K562 (cell line): ENCODE data around the gene INHA. TPM values are rescaled to one million over a fixed set of nuclear protein-coding genes. Genes with fewer than 3 reads are reported as not detected.

ENCODE experiments used
- ATAC-seq: fragments of 200-7000 bp; cut with Tn5 transposase; 3 replicates; pipeline ENCODE4 v1.9.1; 2020; ENCODE audit warnings: moderate library complexity
- BruUV-seq: library from RNA; stranded (reverse); fragments of 400-500 nt; replicated peaks from 2 replicates; lab custom pipeline; 2021; lab: Mats Ljungman, UMichigan
- CTCF ChIA-PET: fragments of 300-600 bp; formaldehyde crosslinking; extraction: SDS; loops from one replicate; lab custom pipeline; 2021; ENCODE audit warnings: low intra/inter-chr PET ratio; lab: Yijun Ruan, JAX
- POLR2A ChIA-PET: fragments of 300-600, 350-650 bp; sonication (Branson Sonifier 250); formaldehyde crosslinking; extraction: SDS; loops from one replicate; lab custom pipeline; 2021; ENCODE audit warnings: antibody characterized with exemption, inconsistent platforms; lab: Yijun Ruan, JAX
- DNase-seq, 4 experiments: peaks; one replicate each; pipeline versions ENCODE4 v3.0.0 to v3.0.0-alpha.2; 2011 to 2018; ENCODE audit warnings: low spot score in 3 of 4, mixed read lengths in 3 of 4; ENCODE audit errors: extremely low read depth in 1 of 4
- FAIRE-seq: peaks from 2 replicates; lab custom pipeline; 2011; peaks lifted over from hg19 to GRCh38; lab: Jason Lieb, UNC
- H2AFZ ChIP-seq: 2 replicates; pipeline ENCODE4 v1.6.0; 2011; ENCODE audit warnings: low read depth, low read length, control low read depth, inconsistent platforms
- H3K27ac ChIP-seq: fragments of 200-600 bp; 3 replicates; pipeline ENCODE4 v1.8.0; 2011; ENCODE audit warnings: low read depth, mild to moderate bottlenecking, control low read depth, inconsistent platforms, low read length, moderate library complexity, mixed read lengths; ENCODE audit errors: extremely low read depth
- H3K27me3 ChIP-seq, 2 experiments: fragments of 300-600 bp in 1 of 2; 2 replicates in 1 of 2; 3 replicates in 1 of 2; pipeline versions ENCODE4 v1.6.0 to v1.8.0; 2011; ENCODE audit warnings: inconsistent platforms in 2 of 2, low read length in 2 of 2, mild to moderate bottlenecking in 1 of 2, mixed read lengths in 1 of 2, moderate library complexity in 1 of 2; ENCODE audit not compliant: control insufficient read depth in 2 of 2, insufficient read depth in 2 of 2
- H3K36me3 ChIP-seq: fragments of 300-600 bp; 3 replicates; pipeline ENCODE4 v1.8.0; 2011; ENCODE audit warnings: mild to moderate bottlenecking, low read length, inconsistent platforms; ENCODE audit not compliant: control insufficient read depth, insufficient read depth
- H3K4me1 ChIP-seq, 2 experiments: fragments of 200-600 bp in 1 of 2; replicated peaks in 1 of 2; 2 replicates in 1 of 2; 3 replicates in 1 of 2; pipeline versions ENCODE4 v1.5.1 to v1.8.0; 2011; ENCODE audit warnings: inconsistent platforms in 2 of 2, low read length in 2 of 2, mild to moderate bottlenecking in 1 of 2, mixed read lengths in 1 of 2, moderate library complexity in 1 of 2; ENCODE audit not compliant: control insufficient read depth in 2 of 2, insufficient read depth in 2 of 2
- H3K4me2 ChIP-seq: 2 replicates; pipeline ENCODE4 v1.6.1; 2011; ENCODE audit warnings: low read length, control low read depth, inconsistent platforms, mixed read lengths; ENCODE audit not compliant: insufficient read depth
- H3K4me3 ChIP-seq: fragments of 200-600 bp; sonication (generic), shearing (Covaris generic); 2 replicates; pipeline ENCODE4 v1.5.1; 2016; ENCODE audit warnings: control low read depth, inconsistent platforms
- H3K79me2 ChIP-seq: fragments of 200-600 bp; 3 replicates; pipeline ENCODE4 v1.8.0; 2011; ENCODE audit warnings: low read length, inconsistent platforms; ENCODE audit not compliant: control insufficient read depth, insufficient read depth
- H3K9ac ChIP-seq, 2 experiments: 2 replicates each; pipeline versions ENCODE4 v1.6.0 to v1.6.1; 2011; ENCODE audit warnings: low read depth in 2 of 2, low read length in 2 of 2, control low read depth in 1 of 2, inconsistent platforms in 1 of 2, mild to moderate bottlenecking in 1 of 2, mixed read lengths in 1 of 2; ENCODE audit not compliant: insufficient read depth in 1 of 2
- H3K9me1 ChIP-seq: one replicate; pipeline ENCODE4 v1.6.0; 2011; ENCODE audit warnings: inconsistent platforms, mild to moderate bottlenecking, low read length, moderate library complexity; ENCODE audit not compliant: control insufficient read depth, insufficient read depth
- H3K9me3 ChIP-seq: replicated peaks from 2 replicates; pipeline ENCODE4 v1.5.1; 2011; ENCODE audit warnings: low read depth, low read length, inconsistent platforms; ENCODE audit not compliant: control insufficient read depth, insufficient read depth
- H4K20me1 ChIP-seq: replicated peaks from 2 replicates; pipeline ENCODE4 v1.6.1; 2011; ENCODE audit warnings: low read length, inconsistent platforms, mixed read lengths; ENCODE audit not compliant: control insufficient read depth, insufficient read depth
- ADNP ChIP-seq: fragments of 200-800 bp; sonication (Bioruptor generic); IDR thresholded peaks from 2 replicates; pipeline ENCODE4 v1.6.1; 2016; ENCODE audit warnings: missing genetic modification characterization, missing compliant biosample characterization
- DACH1 ChIP-seq: fragments of 450-650 bp; IDR thresholded peaks from 2 replicates; pipeline ENCODE4 v1.6.1; 2018; ENCODE audit not compliant: partially characterized antibody
- EHMT2 ChIP-seq: fragments of 450-650 bp; IDR thresholded peaks from 2 replicates; pipeline ENCODE4 v1.6.1; 2018; ENCODE audit warnings: antibody characterized with exemption
- GABPB2 ChIP-seq: fragments of 250-450 bp; sonication (Bioruptor Pico); conservative IDR thresholded peaks from 2 replicates; pipeline ENCODE4 v1.5.1; 2021; ENCODE audit warnings: mild to moderate bottlenecking
- JUN ChIP-seq, 2 experiments: sonication (generic) in 1 of 2; formaldehyde crosslinking in 1 of 2; IDR thresholded peaks; 2 replicates each; pipeline versions ENCODE4 v1.6.1 to v1.8.0; 2012 to 2022; ENCODE audit warnings: borderline replicate concordance in 2 of 2, mild to moderate bottlenecking in 2 of 2, improper control_type of control experiment in 1 of 2, low read depth in 1 of 2, low read length in 1 of 2, missing genetic modification reagents in 1 of 2
- POLR3G ChIP-seq: IDR thresholded peaks from 2 replicates; pipeline ENCODE4 v1.6.1; 2011; ENCODE audit not compliant: insufficient read length, insufficient replicate concordance; ENCODE audit errors: extremely low read depth
- POU5F1 ChIP-seq: fragments of 150-350 bp; IDR thresholded peaks from 2 replicates; pipeline ENCODE4 v1.6.1; 2014; ENCODE audit warnings: borderline replicate concordance, low read length, low read depth, mild to moderate bottlenecking; ENCODE audit not compliant: partially characterized antibody
- SIRT6 ChIP-seq: IDR thresholded peaks from one replicate; pipeline ENCODE4 v1.6.1; 2012; ENCODE audit warnings: low read depth, mild to moderate bottlenecking, control low read depth, inconsistent platforms, low read length, moderate library complexity
- SRF ChIP-seq, 2 experiments: fragments of 250-450, 450-650 bp in 1 of 2; sonication (Bioruptor Pico) in 1 of 2; sonication (generic) in 1 of 2; formaldehyde crosslinking; IDR thresholded peaks; 2 replicates each; pipeline versions ENCODE4 v1.5.0 to v1.5.1; 2020 to 2022; ENCODE audit warnings: mild to moderate bottlenecking in 1 of 2, missing genetic modification reagents in 1 of 2
- TBP ChIP-seq: optimal IDR thresholded peaks from 2 replicates; pipeline ENCODE3; 2011; ENCODE audit warnings: low read depth, low read length, improper control_type of control experiment
- TCF7L2 ChIP-seq: fragments of 150-350 bp; IDR thresholded peaks from 2 replicates; pipeline ENCODE4 v1.6.1; 2016; ENCODE audit warnings: low read depth, mild to moderate bottlenecking, low read length, moderate library complexity
- ZKSCAN3 ChIP-seq: fragments of 250-450 bp; sonication (Bioruptor Pico); IDR thresholded peaks from 2 replicates; pipeline ENCODE4 v1.4.0; 2020
- ZNF121 ChIP-seq: sonication (generic); formaldehyde crosslinking; conservative IDR thresholded peaks from 2 replicates; pipeline ENCODE4 v1.8.0; 2022; ENCODE audit warnings: missing genetic modification reagents
- ZNF212 ChIP-seq: fragments of 450-650 bp; formaldehyde crosslinking; IDR thresholded peaks from 2 replicates; pipeline ENCODE4 v1.4.0; 2020; ENCODE audit warnings: mild to moderate bottlenecking
- WGBS: fragments of 100-300 bp; shearing (Covaris generic); methylation state at CpG from one replicate; pipeline ENCODE4 v1.1.6; 2016; ENCODE audit warnings: low coverage, mixed read lengths; ENCODE audit not compliant: insufficient coverage; ENCODE audit errors: missing lambda C conversion rate; 5-methylcytosine and 5-hydroxymethylcytosine counted together
- in situ Hi-C: fragments of 300-500 bp; cut with MboI; formaldehyde crosslinking; loops from 4 replicates; pipeline ENCODE4 v1.15.0; 2018; ENCODE audit warnings: inconsistent platforms, mixed read lengths
- intact Hi-C: fragments of 100-400 bp; cut with micrococcal nuclease; formaldehyde crosslinking; loops from 2 replicates; pipeline ENCODE4 v1.14.2; 2022
- polyA plus RNA-seq, 8 experiments: library from polyadenylated mRNA; depleted of rRNA in 4 of 8; stranded (reverse) in 5 of 8; unstranded in 3 of 8; fragments of >200 nt; fragmentation: Nextera tagmentation in 2 of 8; fragmentation: Illumina TruSeq in 1 of 8; extraction: Ambion mirVana in 2 of 8; extraction: Trizol in 1 of 8; gene quantifications; 2 replicates each; pipeline versions ENCODE4 v1.2.1 to v1.2.3, GENCODE V29; 2011 to 2014; ENCODE audit warnings: inconsistent platforms in 1 of 8, missing spikeins in 1 of 8
- total RNA-seq, 7 experiments: library from RNA; depleted of rRNA in 6 of 7; stranded (reverse); fragments of >200 nt in 6 of 7; fragmentation: Illumina TruSeq in 2 of 7; extraction: Trizol in 2 of 7; gene quantifications; 2 replicates each; pipeline versions ENCODE4 v1.2.1 to v1.2.3, GENCODE V29; 2011 to 2021; ENCODE audit warnings: low replicate concordance in 1 of 7
- TF ChIP-seq, protein P1 (sequence below): sonication (generic); formaldehyde crosslinking; IDR thresholded peaks from 2 replicates; pipeline ENCODE4 v1.8.0; 2022; ENCODE audit warnings: missing genetic modification reagents, mild to moderate bottlenecking, moderate library complexity, borderline replicate concordance

The INHA gene
- total and polyA plus RNA-seq, 9 of the 15 experiments (the other 6 are each of a cell fraction or from before 2014, with no cell fraction given), result 0.07 to 1.9 (median 0.40) TPM

DNA sequence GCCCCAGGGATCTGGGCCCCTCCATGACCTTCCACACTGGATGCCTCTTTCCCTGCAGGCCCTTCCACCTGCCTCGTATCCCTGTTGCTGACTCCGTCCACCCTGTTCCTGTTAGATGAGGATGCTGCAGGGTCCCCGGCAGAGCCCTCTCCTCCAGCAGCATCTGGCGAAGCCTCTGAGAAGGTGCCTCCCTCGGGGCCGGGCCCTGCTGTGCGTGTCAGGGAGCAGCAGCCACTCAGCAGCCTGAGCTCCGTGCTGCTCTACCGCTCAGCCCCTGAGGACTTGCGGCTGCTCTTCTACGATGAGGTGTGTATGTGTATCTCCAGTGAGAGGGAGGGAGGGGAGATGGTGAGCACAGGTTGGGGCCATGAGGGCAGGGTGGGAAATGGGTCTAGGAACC is 42.9 kb downstream of the INHA start:
- H3K4me1 ChIP-seq, result peaks cover 0 to 11% of the 10 kb centered on the region in 2 experiments; a peak in 2 of 5 replicates
- TF ChIP-seq, protein P1, sequence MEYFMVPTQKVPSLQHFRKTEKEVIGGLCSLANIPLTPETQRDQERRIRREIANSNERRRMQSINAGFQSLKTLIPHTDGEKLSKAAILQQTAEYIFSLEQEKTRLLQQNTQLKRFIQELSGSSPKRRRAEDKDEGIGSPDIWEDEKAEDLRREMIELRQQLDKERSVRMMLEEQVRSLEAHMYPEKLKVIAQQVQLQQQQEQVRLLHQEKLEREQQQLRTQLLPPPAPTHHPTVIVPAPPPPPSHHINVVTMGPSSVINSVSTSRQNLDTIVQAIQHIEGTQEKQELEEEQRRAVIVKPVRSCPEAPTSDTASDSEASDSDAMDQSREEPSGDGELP (CRISPR knock-in tag), result no peak
- TF ChIP-seq DACH1, result no peak
- TF ChIP-seq POU5F1, result no peak
- no peak for TF ChIP-seq POLR3G
- no peak for TF ChIP-seq TBP
- TF ChIP-seq EHMT2, result no peak
- TF ChIP-seq GABPB2 (CRISPR knock-in tag), result no peak
- no peak for TF ChIP-seq ZNF121 (CRISPR knock-in tag)
- TF ChIP-seq JUN (IDR thresholded peaks at IDR 0.05; ENCODE audit: borderline replicate concordance, low read depth, low read length), result no peak
- TF ChIP-seq JUN (CRISPR knock-in tag; IDR thresholded peaks at IDR 0.05; ENCODE audit: borderline replicate concordance), result no peak
- TF ChIP-seq SRF (CRISPR knock-in tag; IDR thresholded peaks at IDR 0.05), result no peak
- no peak for TF ChIP-seq ZKSCAN3 (CRISPR knock-in tag)
- no peak for TF ChIP-seq SIRT6
- no peak for TF ChIP-seq TCF7L2
- no peak for TF ChIP-seq ADNP (tag)
- TF ChIP-seq ZNF212 (CRISPR knock-in tag), result no peak
- TF ChIP-seq, all 486 proteins: peak for 0
- H3K79me2 ChIP-seq, result no peaks in the 10 kb centered on the region
- ChIA-PET CTCF (no interaction called here), POLR2A (interaction anchor here (1.0 to 1.3 kb wide), 2 partner anchors 9 to 17 kb away, joined by 3 to 5 read pairs; partner anchors contain the start of gene STK11IP)
- no peaks in the 10 kb centered on the region for H3K36me3 ChIP-seq
- no peaks in the 10 kb centered on the region for H3K27me3 ChIP-seq
- intact Hi-C loops (no loop called here), in situ Hi-C loops (no loop called here)
- no peak overlapping the region for H2AFZ ChIP-seq
- H3K9ac ChIP-seq, result no peak overlapping the region
- H3K27ac ChIP-seq, result no peak overlapping the region
- no peaks in the 10 kb centered on the region for H3K9me1 ChIP-seq
- BruUV-seq, result no TSS peak
- H3K4me2 ChIP-seq, result no peak overlapping the region
- 94% methylated on average over 6 of the region's 11 CpGs for WGBS
- H4K20me1 ChIP-seq, result no peaks in the 10 kb centered on the region; the same call in 1 of the 2 replicates
- H3K9me3 ChIP-seq, result no peaks in the 10 kb centered on the region
- FAIRE-seq (no peak), ATAC-seq (no peak), DNase-seq (no peak)
- no peak overlapping the region for H3K4me3 ChIP-seq
